HK-2 (cell line): ENCODE results near the gene SND1.

Source experiments
- DNase-seq: peaks from one replicate; pipeline ENCODE4 v3.0.0-alpha.2; 2018; ENCODE audit not compliant: unreplicated experiment

Gene SND1

GRCh38 chr7:127932496-127932895 is 280.5 kb downstream of the SND1 start:
- DNase-seq = no peak

- DNase-seq = no peak
Measured at GRCh38 chr7:127933146-127933545, 281.2 kb downstream of the SND1 start.

DNA sequence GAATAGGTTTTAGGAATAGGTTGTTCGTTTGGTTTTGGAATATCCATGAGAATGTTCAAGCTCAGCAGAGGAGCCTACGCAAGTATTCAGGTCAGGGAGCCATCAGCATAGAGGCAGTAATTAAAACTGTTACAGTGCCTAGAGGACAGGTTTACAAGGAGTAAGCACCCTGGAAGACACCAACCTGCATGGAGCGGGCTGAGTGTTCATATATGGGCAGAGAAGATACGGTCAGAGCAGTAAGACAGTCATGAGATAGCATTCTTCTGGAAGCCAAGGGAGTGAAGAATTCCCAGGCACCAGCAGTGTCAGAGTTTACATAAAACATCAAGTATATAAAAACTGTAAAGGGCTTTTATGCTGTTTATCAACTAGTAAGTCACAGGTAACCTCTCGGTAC is 282.7 kb downstream of the SND1 start:
- no peak for DNase-seq

GRCh38 chr7:127935847-127936376 is 283.9 kb downstream of the SND1 start:
- no peak for DNase-seq

DNA sequence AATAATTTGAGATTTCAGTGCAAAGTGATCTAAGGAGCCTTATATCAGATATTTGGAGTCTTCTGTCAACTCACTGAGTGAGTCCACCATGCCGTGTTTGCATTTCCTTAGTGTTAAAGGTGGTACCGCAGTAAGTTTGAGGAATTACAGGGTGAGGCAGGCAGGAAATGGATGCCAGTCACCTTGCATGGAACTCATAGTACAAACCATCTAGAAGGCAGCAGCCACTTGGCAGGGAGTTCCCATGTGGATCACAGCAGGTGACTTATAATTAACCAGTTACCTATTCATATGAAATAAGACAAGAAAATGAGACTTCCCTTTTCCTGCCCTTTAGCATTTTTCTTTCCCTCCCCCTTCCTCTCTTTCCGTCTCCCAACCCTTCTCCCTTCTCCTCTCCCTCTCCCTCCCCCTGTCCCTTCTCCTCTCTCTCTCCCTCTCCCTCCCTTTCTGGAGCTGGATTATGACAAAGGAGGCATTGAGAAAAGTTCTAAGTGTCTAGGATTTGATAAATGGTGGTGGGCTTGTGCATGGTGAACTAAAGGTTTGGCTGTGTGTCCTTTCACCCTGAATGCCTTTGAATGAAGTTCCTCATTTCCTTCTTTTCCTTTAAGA is 285.2 kb downstream of the SND1 start:
- DNase-seq = no peak

DNA sequence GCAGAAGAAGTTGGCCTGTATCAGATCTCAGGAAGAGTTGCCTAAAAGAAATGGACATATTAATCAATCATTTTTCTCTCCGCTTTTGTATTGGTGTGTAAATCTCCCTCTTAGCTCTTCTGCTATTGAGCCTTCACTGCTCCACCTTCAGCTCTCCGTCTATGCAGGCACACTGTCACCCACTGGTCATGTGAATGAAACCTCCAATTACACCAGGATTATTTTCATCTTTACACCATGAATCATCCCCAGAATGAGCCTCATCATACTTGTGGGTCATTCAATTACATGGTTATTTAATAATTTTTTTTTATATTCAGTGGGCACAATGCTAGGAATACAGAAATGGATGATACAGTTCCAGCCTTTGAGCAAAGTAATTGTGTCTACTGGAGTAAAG is 286.6 kb downstream of the SND1 start:
- DNase-seq = peak; percentile 20

DNA sequence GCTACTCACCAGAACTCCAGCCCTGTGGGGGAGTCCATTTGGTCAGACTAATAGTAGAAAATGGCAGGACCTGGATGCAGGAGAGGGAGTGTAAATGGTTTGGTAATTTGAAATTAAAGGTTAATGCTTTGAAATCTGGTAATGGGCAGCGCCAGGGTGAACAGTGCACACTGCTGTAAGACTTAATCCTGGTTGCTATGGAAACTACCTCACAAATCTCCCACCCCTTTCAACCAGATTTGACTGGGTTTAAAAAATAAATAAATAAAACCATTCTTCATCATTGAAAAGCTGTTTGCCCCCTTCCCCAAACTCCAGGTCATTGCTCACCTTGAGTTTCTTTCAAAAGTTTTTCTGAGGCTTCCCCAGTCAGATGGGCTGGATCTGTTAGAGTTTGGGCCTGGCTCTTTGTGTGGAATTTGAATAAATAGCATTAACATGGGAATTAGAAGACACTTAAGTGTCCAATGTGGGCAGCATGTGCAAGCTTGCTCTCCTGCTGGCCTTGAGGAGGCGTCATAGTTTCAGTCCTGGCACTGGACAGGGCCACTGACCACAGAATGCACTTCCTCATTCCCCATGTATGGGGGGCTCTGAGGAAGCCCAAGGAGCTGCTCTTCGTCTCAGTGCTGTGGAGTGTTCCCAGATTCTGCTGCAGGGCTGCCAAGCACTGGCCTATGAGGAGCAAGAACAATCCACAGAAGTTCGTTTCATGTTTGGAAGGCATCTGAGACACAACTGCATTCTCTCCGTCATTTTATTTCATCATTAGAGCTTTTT is 288.6 kb downstream of the SND1 start:
- no peak for DNase-seq

- no peak for DNase-seq
Measured at GRCh38 chr7:127941476-127942210, 289.6 kb downstream of the SND1 start.

GRCh38 chr7:127943541-127944521 is 291.8 kb downstream of the SND1 start:
- DNase-seq = no peak

DNA sequence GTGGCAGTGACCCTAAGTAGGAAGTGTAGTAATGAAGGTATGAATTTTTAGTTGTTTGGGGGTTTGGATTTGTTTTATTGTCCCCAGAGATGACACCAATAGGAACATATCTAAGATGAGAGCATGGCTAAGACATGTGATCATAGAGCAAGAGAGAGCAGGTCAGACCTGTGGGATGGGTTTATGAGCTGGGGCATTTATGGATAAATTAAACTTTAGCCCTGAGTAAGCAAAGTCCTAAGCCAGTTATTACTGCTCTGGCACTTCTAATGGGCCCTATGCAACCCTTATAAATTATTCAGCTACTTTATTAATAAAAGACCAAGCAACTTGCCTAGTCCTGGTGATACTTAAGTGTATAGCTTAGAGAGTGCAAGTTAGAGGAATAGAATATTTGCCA is 294.1 kb downstream of the SND1 start:
- no peak for DNase-seq

DNA sequence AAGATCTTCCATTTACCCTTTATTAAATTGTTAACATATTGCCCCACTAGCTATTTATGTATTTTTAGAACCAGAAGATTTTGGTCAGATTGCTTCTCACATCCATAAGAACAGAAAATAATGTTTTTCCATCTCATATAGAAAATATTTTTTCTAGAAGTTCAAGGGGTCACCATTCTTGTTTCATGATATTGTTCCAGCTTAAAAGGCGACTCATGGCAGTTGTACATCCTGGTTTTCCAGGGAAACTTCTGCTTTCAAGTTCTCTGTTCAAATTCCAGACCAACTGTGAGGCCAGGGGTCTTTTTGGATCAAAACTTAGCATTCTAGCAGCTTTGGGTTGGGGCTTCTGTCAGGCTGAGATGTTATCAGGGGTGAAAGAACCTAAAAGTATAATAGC is 294.9 kb downstream of the SND1 start:
- DNase-seq = no peak

DNA sequence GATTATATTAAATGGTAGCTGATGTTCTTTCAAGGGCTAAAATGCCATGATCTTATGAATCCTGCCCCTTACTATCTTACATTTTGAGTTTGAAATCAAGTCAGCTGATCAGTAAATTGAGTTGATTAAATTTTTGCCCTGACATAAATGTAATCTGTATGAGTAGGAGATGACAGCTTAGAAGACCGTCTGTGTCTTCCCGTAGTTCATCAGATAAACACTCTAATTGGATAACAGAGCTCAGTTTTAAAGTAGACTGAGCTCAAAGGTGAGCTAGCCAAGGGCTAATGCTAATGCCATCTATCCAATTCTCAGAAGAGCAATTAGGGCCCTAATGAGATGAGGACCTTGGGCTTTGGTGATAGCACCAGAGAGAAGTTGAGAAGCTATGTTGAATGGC is 296.3 kb downstream of the SND1 start:
- DNase-seq = no peak

DNA sequence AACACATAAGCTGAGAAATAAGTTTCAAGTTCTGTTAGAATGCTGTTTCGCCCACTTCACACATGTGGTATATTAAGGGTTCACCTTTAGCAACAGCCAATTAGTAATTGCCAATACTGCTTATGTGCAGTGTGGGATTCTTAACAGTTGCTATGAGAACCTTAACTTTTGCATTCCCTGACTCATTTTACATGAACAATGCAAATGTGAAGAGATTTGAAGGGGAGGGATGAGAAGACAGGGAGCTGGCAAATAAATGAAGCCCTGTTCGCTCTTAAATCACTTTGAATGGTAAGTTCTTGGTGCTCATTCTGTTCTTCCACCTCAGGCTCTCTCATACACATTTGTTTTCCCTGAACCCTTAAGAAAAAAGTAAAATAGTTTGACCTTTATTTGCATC is 296.9 kb downstream of the SND1 start:
- no peak for DNase-seq

DNA sequence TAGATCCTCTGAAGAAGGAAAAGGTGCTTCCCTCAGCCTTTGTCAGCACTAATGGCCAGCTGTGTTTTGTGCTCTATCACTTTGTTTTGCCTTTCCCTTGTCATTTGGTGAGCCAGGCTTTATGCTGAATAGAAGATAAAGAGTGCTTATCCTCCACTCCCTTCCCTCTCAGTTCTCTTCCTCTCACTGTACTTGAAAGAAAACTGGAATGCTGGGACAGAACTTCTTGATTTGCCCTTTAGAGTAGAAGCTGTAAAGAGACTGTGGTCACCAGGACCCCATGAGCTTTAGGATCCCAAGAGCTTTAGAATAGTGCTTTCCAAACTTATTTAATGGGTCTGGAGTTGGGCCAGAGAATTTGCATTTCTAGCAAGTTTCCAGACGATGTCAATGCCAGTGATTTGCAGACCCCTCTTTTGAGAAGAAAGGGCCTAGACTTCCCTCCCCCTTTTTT is 297.8 kb downstream of the SND1 start:
- DNase-seq = no peak

DNA sequence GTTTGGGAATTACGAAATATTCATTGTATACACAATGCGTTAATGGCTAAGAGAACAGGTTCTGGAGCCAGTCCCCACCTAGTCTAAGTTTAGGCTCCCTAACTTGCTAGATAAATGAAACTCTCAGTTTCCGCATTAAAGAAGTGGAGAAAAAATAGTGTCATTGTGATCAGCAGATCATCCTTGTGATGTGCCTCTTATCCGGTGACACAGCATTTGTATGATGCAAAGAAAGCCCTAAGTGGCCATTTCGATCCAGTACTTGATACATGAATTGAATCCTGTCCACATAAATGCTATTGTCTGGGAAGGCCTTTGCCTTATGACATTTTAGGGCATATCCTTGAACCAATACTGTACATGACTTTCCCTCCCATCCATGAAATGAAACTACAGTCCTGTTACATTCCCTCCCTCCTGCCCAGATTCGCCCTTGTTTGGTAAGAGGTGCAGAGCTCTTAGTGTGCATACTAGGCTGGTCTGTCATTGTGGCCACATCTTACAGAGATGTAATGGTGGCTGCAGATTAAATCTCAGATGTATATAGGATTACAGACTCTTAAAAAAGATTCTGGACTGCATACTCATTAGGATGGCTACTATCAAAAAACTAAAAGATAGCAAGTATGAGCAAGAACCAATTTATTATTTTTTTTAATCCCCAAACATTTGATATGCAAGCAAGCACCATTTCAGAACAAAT is 298.4 kb downstream of the SND1 start:
- DNase-seq = no peak

GRCh38 chr7:127953423-127954356 is 301.7 kb downstream of the SND1 start:
- no peak for DNase-seq

GRCh38 chr7:127954357-127954748 is 302.4 kb downstream of the SND1 start:
- no peak for DNase-seq

- no peak for DNase-seq
Measured at GRCh38 chr7:127955051-127955531, 303.1 kb downstream of the SND1 start.

- DNase-seq = no peak
Measured at GRCh38 chr7:127957886-127958285, 305.9 kb downstream of the SND1 start.
